Endothelial cell of umbilical vein (primary cell): ENCODE measurements around the gene SLAIN2. TPM values are rescaled to one million over a fixed set of nuclear protein-coding genes. Genes with fewer than 3 reads are reported as not detected.

ENCODE experiments used
- BruUV-seq: library from RNA; stranded (reverse); fragments of 400-500 nt; replicated peaks from 2 replicates; lab custom pipeline; 2021; lab: Mats Ljungman, UMichigan
- CTCF ChIA-PET: fragments of 300-600, 350-600 bp; sonication (Branson Sonifier 250); formaldehyde crosslinking; loops from one replicate; lab custom pipeline; 2021; ENCODE audit warnings: antibody characterized with exemption, inconsistent platforms; lab: Charles Lee
- POLR2A ChIA-PET: fragments of 300-600, 350-600 bp; sonication (Branson Sonifier 250); formaldehyde crosslinking; loops from one replicate; lab custom pipeline; 2021; ENCODE audit warnings: antibody characterized with exemption, inconsistent platforms; lab: Charles Lee
- DNase-seq: peaks from one replicate; pipeline ENCODE4 v3.0.0-alpha.2; 2011; ENCODE audit warnings: low read depth, low spot score
- FAIRE-seq: peaks from 2 replicates; lab custom pipeline; 2011; peaks lifted over from hg19 to GRCh38; lab: Jason Lieb, UNC
- H2AFZ ChIP-seq: 2 replicates; pipeline ENCODE4 v1.6.0; 2012; ENCODE audit warnings: low read depth, low read length, control low read depth, inconsistent platforms
- H3K27ac ChIP-seq: 2 replicates; pipeline ENCODE4 v1.5.1; 2011; ENCODE audit warnings: low read depth, mild to moderate bottlenecking, control low read depth, low read length, moderate library complexity; ENCODE audit not compliant: insufficient read depth
- H3K27me3 ChIP-seq, 2 experiments: 2 replicates each; pipeline versions ENCODE4 v1.6.0 to v1.6.1; 2011; ENCODE audit warnings: low read length in 2 of 2, mixed read lengths in 1 of 2; ENCODE audit not compliant: control insufficient read depth in 2 of 2, insufficient read depth in 2 of 2
- H3K36me3 ChIP-seq, 2 experiments: 2 replicates in 1 of 2; 3 replicates in 1 of 2; pipeline ENCODE4 v1.5.1; 2011; ENCODE audit warnings: low read length in 2 of 2, mild to moderate bottlenecking in 1 of 2, moderate library complexity in 1 of 2; ENCODE audit not compliant: control insufficient read depth in 2 of 2, insufficient read depth in 2 of 2; ENCODE audit errors: extremely low read depth in 1 of 2
- H3K4me1 ChIP-seq: 3 replicates; pipeline ENCODE4 v1.5.1; 2011; ENCODE audit warnings: mild to moderate bottlenecking, low read length; ENCODE audit not compliant: control insufficient read depth, insufficient read depth; ENCODE audit errors: extremely low read depth
- H3K4me2 ChIP-seq: 2 replicates; pipeline ENCODE4 v1.6.1; 2011; ENCODE audit warnings: low read length, control low read depth, mixed read lengths; ENCODE audit not compliant: insufficient read depth
- H3K4me3 ChIP-seq, 3 experiments: fragments of 200-600 bp in 1 of 3; sonication (generic), shearing (Covaris generic) in 1 of 3; replicated peaks in 1 of 3; 2 replicates each; pipeline ENCODE4 v1.5.1; 2011 to 2016; ENCODE audit warnings: control low read depth in 3 of 3, low read length in 3 of 3, mild to moderate bottlenecking in 2 of 3, inconsistent platforms in 1 of 3, low read depth in 1 of 3, moderate library complexity in 1 of 3; ENCODE audit not compliant: insufficient read depth in 1 of 3
- H3K79me2 ChIP-seq: 2 replicates; pipeline ENCODE4 v1.6.0; 2012; ENCODE audit warnings: low read length, inconsistent platforms; ENCODE audit not compliant: control insufficient read depth, insufficient read depth
- H3K9ac ChIP-seq: replicated peaks from 2 replicates; pipeline ENCODE3; 2011; ENCODE audit warnings: low read length, control low read depth; ENCODE audit not compliant: insufficient read depth; ENCODE audit errors: extremely low read depth
- H3K9me1 ChIP-seq: replicated peaks from 3 replicates; pipeline ENCODE4 v1.6.0; 2011; ENCODE audit warnings: mild to moderate bottlenecking, low read length; ENCODE audit not compliant: control insufficient read depth, insufficient read depth; ENCODE audit errors: extremely low read depth
- H3K9me3 ChIP-seq: replicated peaks from 2 replicates; pipeline ENCODE4 v1.5.1; 2012; ENCODE audit warnings: low read length, inconsistent platforms; ENCODE audit not compliant: control insufficient read depth, insufficient read depth
- H4K20me1 ChIP-seq: replicated peaks from 2 replicates; pipeline ENCODE3; 2011; ENCODE audit warnings: mild to moderate bottlenecking, low read length; ENCODE audit not compliant: control insufficient read depth, insufficient read depth; ENCODE audit errors: extremely low read depth
- CTCF ChIP-seq, 2 donors: IDR thresholded peaks; 1 replicate in 1 of 2; 2 replicates in 1 of 2; pipeline ENCODE4 v1.5.1; 2011; ENCODE audit warnings: low read length in 2 of 2, mild to moderate bottlenecking in 2 of 2, moderate library complexity in 2 of 2, control low read depth in 1 of 2, inconsistent platforms in 1 of 2, low read depth in 1 of 2; ENCODE audit not compliant: insufficient read depth in 1 of 2; ENCODE audit errors: extremely low read depth in 1 of 2
- EZH2 ChIP-seq: IDR thresholded peaks from 2 replicates; pipeline ENCODE4 v1.6.1; 2012; ENCODE audit warnings: borderline replicate concordance, low read depth, mild to moderate bottlenecking, moderate library complexity, low read length, inconsistent platforms; ENCODE audit not compliant: severe bottlenecking
- FOS ChIP-seq: IDR thresholded peaks from 2 replicates; pipeline ENCODE4 v1.6.1; 2011; ENCODE audit warnings: mild to moderate bottlenecking, low read length, moderate library complexity, borderline replicate concordance; ENCODE audit not compliant: insufficient read depth
- GATA2 ChIP-seq: IDR thresholded peaks from 2 replicates; pipeline ENCODE4 v1.7.0; 2011; ENCODE audit warnings: low read depth, mild to moderate bottlenecking, moderate library complexity, mixed read lengths, low read length; ENCODE audit not compliant: insufficient read length, insufficient read depth
- JUN ChIP-seq: IDR thresholded peaks from 2 replicates; pipeline ENCODE4 v1.6.1; 2011; ENCODE audit warnings: borderline replicate concordance, low read depth; ENCODE audit not compliant: insufficient read length, insufficient read depth
- MYC ChIP-seq: IDR thresholded peaks from one replicate; pipeline ENCODE4 v1.6.1; 2011; ENCODE audit warnings: mild to moderate bottlenecking, low read depth, low read length
- POLR2A ChIP-seq: IDR thresholded peaks from 2 replicates; pipeline ENCODE4 v1.6.1; 2012; ENCODE audit warnings: low read depth, mild to moderate bottlenecking, control low read depth, low read length
- POLR2AphosphoS5 ChIP-seq: IDR thresholded peaks from 2 replicates; pipeline ENCODE4 v1.6.1; 2012; ENCODE audit warnings: low read depth, mild to moderate bottlenecking, control low read depth, low read length, moderate library complexity; ENCODE audit not compliant: insufficient read depth
- dilution Hi-C: fragments of 300-500 bp; cut with MboI; formaldehyde crosslinking; loops from one replicate; pipeline ENCODE4 v1.15.0; 2019; ENCODE audit warnings: low sequenced_read_pairs; ENCODE audit not compliant: extremely low pct_ligation_motif_present
- intact Hi-C: fragments of 100-400 bp; cut with micrococcal nuclease; formaldehyde crosslinking; loops from one replicate; pipeline ENCODE4 v1.10.0; 2022
- polyA plus RNA-seq, 4 experiments: library from polyadenylated mRNA; depleted of rRNA in 3 of 4; stranded (reverse) in 3 of 4; unstranded in 1 of 4; fragments of >200 nt; gene quantifications; 2 replicates each; pipeline versions ENCODE4 v1.2.1 to v1.2.3, GENCODE V29; 2011 to 2012; ENCODE audit warnings: missing spikeins in 1 of 4
- total RNA-seq: library from RNA; stranded (reverse); gene quantifications from 2 replicates; pipeline ENCODE4 v1.2.3, GENCODE V29; 2021
- TF ChIP-seq, protein P1 (sequence below): IDR thresholded peaks from 2 replicates; pipeline ENCODE4 v1.6.1; 2011; ENCODE audit not compliant: insufficient read depth, insufficient read length

The SLAIN2 gene
- total and polyA plus RNA-seq, 2 donors (not counting 3 experiments of a cell fraction or from before 2014, with no cell fraction given): 27.4 to 49.5 TPM

- H3K4me2 ChIP-seq: no peak overlapping the region
- FAIRE-seq (no peak), DNase-seq (no peak)
- H3K4me1 ChIP-seq: no peaks in the 10 kb centered on the region
- no peaks in the 10 kb centered on the region for H3K9me3 ChIP-seq
- H3K79me2 ChIP-seq: no peaks in the 10 kb centered on the region
- H4K20me1 ChIP-seq: no peaks in the 10 kb centered on the region
- no peak overlapping the region for H3K9ac ChIP-seq
- H2AFZ ChIP-seq: no peak overlapping the region
- dilution Hi-C loops: no loop called here
- no peak overlapping the region for H3K27ac ChIP-seq
- no peaks in the 10 kb centered on the region for H3K27me3 ChIP-seq
- peaks cover 4 to 9% of the 10 kb centered on the region in 2 experiments for H3K36me3 ChIP-seq
- TF ChIP-seq FOS (no peak), POLR2A (no peak), JUN (no peak), MYC (no peak), CTCF (IDR thresholded peaks at IDR 0.05; ENCODE audit: extremely low read depth in 1 of 2, insufficient read depth in 1 of 2, low read depth in 1 of 2, low read length in 2 of 2) (no peak), POLR2AphosphoS5 (no peak), GATA2 (no peak), EZH2 (no peak)
- TF ChIP-seq, protein P1, sequence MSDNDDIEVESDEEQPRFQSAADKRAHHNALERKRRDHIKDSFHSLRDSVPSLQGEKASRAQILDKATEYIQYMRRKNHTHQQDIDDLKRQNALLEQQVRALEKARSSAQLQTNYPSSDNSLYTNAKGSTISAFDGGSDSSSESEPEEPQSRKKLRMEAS: no peak
- POLR2A ChIA-PET: no interaction called here
- intact Hi-C loops: no loop called here
- no peaks in the 10 kb centered on the region for H3K9me1 ChIP-seq
- CTCF ChIA-PET: interaction anchor here (1.1 to 1.3 kb wide), 2 partner anchors 25 to 37 kb away, joined by 3 read pairs; no protein-coding TSS in a partner anchor
- no peak overlapping the region for H3K4me3 ChIP-seq
- BruUV-seq: no TSS peak
Observed at GRCh38 chr4:48421101-48421500, 79.8 kb downstream of the SLAIN2 start.
